H9 (cell line): ENCODE data around the gene IMMP2L. TPM values are rescaled to one million over a fixed set of nuclear protein-coding genes. Genes with fewer than 3 reads are reported as not detected.

Experiments used
- DNase-seq: peaks from one replicate; pipeline ENCODE4 v3.0.0-alpha.2; 2017
- H2AFZ ChIP-seq: one replicate; pipeline ENCODE4 v1.6.1; 2013; ENCODE audit warnings: mild to moderate bottlenecking, low read length, control low read depth, moderate library complexity
- H2AK5ac ChIP-seq: 2 replicates; pipeline ENCODE4 v1.6.1; 2013; ENCODE audit warnings: low read length, control low read depth, mixed read lengths; ENCODE audit not compliant: insufficient read length
- H2BK120ac ChIP-seq: one replicate; pipeline ENCODE4 v1.6.1; 2013; ENCODE audit warnings: low read depth, mild to moderate bottlenecking, low read length, control low read depth, inconsistent platforms; ENCODE audit not compliant: poor library complexity, severe bottlenecking
- H2BK12ac ChIP-seq: 2 replicates; pipeline ENCODE4 v1.6.1; 2013; ENCODE audit warnings: low read length, control low read depth, mixed read lengths, low read depth; ENCODE audit not compliant: insufficient read length
- H2BK15ac ChIP-seq: 2 replicates; pipeline ENCODE4 v1.6.1; 2013; ENCODE audit warnings: low read depth, low read length, control low read depth
- H2BK20ac ChIP-seq: one replicate; pipeline ENCODE4 v1.6.1; 2013; ENCODE audit warnings: low read depth, mild to moderate bottlenecking, low read length, control low read depth, inconsistent platforms; ENCODE audit not compliant: poor library complexity, severe bottlenecking
- H2BK5ac ChIP-seq: 2 replicates; pipeline ENCODE4 v1.6.1; 2013; ENCODE audit warnings: low read length, control low read depth, mixed read lengths; ENCODE audit not compliant: insufficient read length
- H3K14ac ChIP-seq: 2 replicates; pipeline ENCODE4 v1.6.1; 2013; ENCODE audit warnings: low read length, control low read depth; ENCODE audit not compliant: insufficient read depth
- H3K18ac ChIP-seq: 2 replicates; pipeline ENCODE4 v1.6.1; 2013; ENCODE audit warnings: low read depth, mild to moderate bottlenecking, mixed read lengths, low read length, control low read depth; ENCODE audit not compliant: insufficient read length
- H3K23ac ChIP-seq: 2 replicates; pipeline ENCODE4 v1.6.1; 2013; ENCODE audit warnings: low read length, control low read depth, mixed read lengths, low read depth; ENCODE audit not compliant: insufficient read length
- H3K23me2 ChIP-seq: 2 replicates; pipeline ENCODE4 v1.6.1; 2013; ENCODE audit warnings: low read depth, mild to moderate bottlenecking, mixed read lengths, low read length, control low read depth; ENCODE audit not compliant: insufficient read length, poor library complexity, severe bottlenecking
- H3K27ac ChIP-seq: 2 replicates; pipeline ENCODE4 v1.5.1; 2013; ENCODE audit warnings: low read length, control low read depth, mixed read lengths, low read depth; ENCODE audit not compliant: insufficient read length
- H3K27me3 ChIP-seq: 2 replicates; pipeline ENCODE4 v1.6.1; 2013; ENCODE audit warnings: low read length, control low read depth, inconsistent platforms; ENCODE audit not compliant: insufficient read depth
- H3K4ac ChIP-seq: 2 replicates; pipeline ENCODE4 v1.6.1; 2013; ENCODE audit warnings: low read depth, mild to moderate bottlenecking, control low read depth, inconsistent platforms, low read length, moderate library complexity
- H3K4me1 ChIP-seq: 2 replicates; pipeline ENCODE4 v1.6.1; 2013; ENCODE audit warnings: low read length, control low read depth, inconsistent platforms; ENCODE audit not compliant: insufficient read depth
- H3K4me2 ChIP-seq: 2 replicates; pipeline ENCODE4 v1.6.1; 2013; ENCODE audit warnings: low read length, control low read depth, mixed read lengths; ENCODE audit not compliant: insufficient read length, insufficient read depth
- H3K56ac ChIP-seq: 2 replicates; pipeline ENCODE4 v1.6.1; 2013; ENCODE audit warnings: low read depth, mild to moderate bottlenecking, mixed read lengths, low read length, control low read depth; ENCODE audit not compliant: insufficient read length
- H3K79me1 ChIP-seq: 2 replicates; pipeline ENCODE4 v1.6.1; 2013; ENCODE audit warnings: low read depth, mild to moderate bottlenecking, moderate library complexity, low read length, control low read depth, inconsistent platforms; ENCODE audit not compliant: insufficient read depth, poor library complexity, severe bottlenecking
- H3K79me2 ChIP-seq: 2 replicates; pipeline ENCODE4 v1.6.1; 2013; ENCODE audit warnings: low read length, control low read depth, inconsistent platforms; ENCODE audit not compliant: insufficient read depth
- H3K9ac ChIP-seq: 2 replicates; pipeline ENCODE4 v1.6.1; 2013; ENCODE audit warnings: low read length, control low read depth, mixed read lengths; ENCODE audit not compliant: insufficient read length; ENCODE audit errors: extremely low read depth
- H3K9me3 ChIP-seq: one replicate; pipeline ENCODE4 v1.6.1; 2013; ENCODE audit warnings: low read depth, low read length, inconsistent platforms; ENCODE audit not compliant: control insufficient read depth
- H3T11ph ChIP-seq: one replicate; pipeline ENCODE4 v1.6.1; 2013; ENCODE audit warnings: mild to moderate bottlenecking, low read length, control low read depth, inconsistent platforms
- H4K20me1 ChIP-seq: one replicate; pipeline ENCODE4 v1.6.1; 2013; ENCODE audit not compliant: control insufficient read depth, insufficient read length, insufficient read depth
- H4K5ac ChIP-seq: 2 replicates; pipeline ENCODE4 v1.6.1; 2013; ENCODE audit warnings: low read depth, mild to moderate bottlenecking, mixed read lengths, low read length, control low read depth; ENCODE audit not compliant: insufficient read length
- H4K8ac ChIP-seq: replicated peaks from 2 replicates; pipeline ENCODE4 v1.6.1; 2013; ENCODE audit warnings: low read length, control low read depth, mixed read lengths, low read depth; ENCODE audit not compliant: insufficient read length
- H4K91ac ChIP-seq: 2 replicates; pipeline ENCODE4 v1.6.1; 2013; ENCODE audit warnings: low read depth, mild to moderate bottlenecking, moderate library complexity, mixed read lengths, low read length, control low read depth; ENCODE audit not compliant: insufficient read length
- H3K27ac Mint-ChIP-seq, 3 experiments: 2 replicates in 2 of 3; 3 replicates in 1 of 3; pipeline ENCODE4 v1.8.0; 2020 to 2021; ENCODE audit warnings: mixed read lengths in 3 of 3, mild to moderate bottlenecking in 1 of 3, moderate library complexity in 1 of 3
- H3K27me3 Mint-ChIP-seq: 2 replicates; pipeline ENCODE4 v1.8.0; 2021; ENCODE audit warnings: low read depth, mild to moderate bottlenecking, moderate library complexity, mixed read lengths
- H3K36me3 Mint-ChIP-seq, 3 experiments: 2 replicates in 2 of 3; 3 replicates in 1 of 3; pipeline ENCODE4 v1.8.0; 2020 to 2021; ENCODE audit warnings: low read depth in 3 of 3, mixed read lengths in 3 of 3; ENCODE audit not compliant: insufficient read depth in 1 of 3
- H3K4me1 Mint-ChIP-seq, 2 experiments: 2 replicates each; pipeline ENCODE4 v1.8.0; 2020; ENCODE audit warnings: mixed read lengths in 2 of 2
- H3K4me3 Mint-ChIP-seq, 2 experiments: 2 replicates in 1 of 2; 3 replicates in 1 of 2; pipeline ENCODE4 v1.8.0; 2020 to 2021; ENCODE audit warnings: mild to moderate bottlenecking in 2 of 2, mixed read lengths in 2 of 2, moderate library complexity in 1 of 2
- H3K9me3 Mint-ChIP-seq, 2 experiments: 2 replicates in 1 of 2; 3 replicates in 1 of 2; pipeline ENCODE4 v1.8.0; 2020; ENCODE audit warnings: mild to moderate bottlenecking in 2 of 2, mixed read lengths in 2 of 2, moderate library complexity in 1 of 2
- WGBS: extraction: QIAGEN DNeasy Blood & Tissue Kit; methylation state at CpG from one replicate; pipeline ENCODE4 v1.1.7; 2013; ENCODE audit warnings: missing lambda C conversion rate, low lambda C conversion rate, mixed read lengths; ENCODE audit not compliant: insufficient read length; ENCODE audit errors: extremely low coverage; 5-methylcytosine and 5-hydroxymethylcytosine counted together
- total RNA-seq: library from RNA; stranded (reverse); gene quantifications from 2 replicates; pipeline ENCODE4 v1.2.1, GENCODE V29; 2021
- TF ChIP-seq, protein P1 (sequence below): fragments of 200-600 bp; sonication (generic); conservative IDR thresholded peaks from 3 replicates; pipeline ENCODE4 v1.8.0; 2021; ENCODE audit warnings: antibody characterized with exemption, mild to moderate bottlenecking

Gene IMMP2L
- total RNA-seq, 1 experiment from 2014 or later = 14.7 TPM

- no peak overlapping the region for H3K4ac ChIP-seq
- peaks cover 24 to 33% of the 10 kb centered on the region in 2 experiments for H3K4me1 Mint-ChIP-seq
- H2AFZ ChIP-seq = no peak overlapping the region
- H2BK15ac ChIP-seq = no peak overlapping the region
- H3K36me3 Mint-ChIP-seq = peaks cover 0 to 5% (median 2%) of the 10 kb centered on the region in 3 experiments; a peak in 4 of 7 replicates
- no peak for DNase-seq
- H4K91ac ChIP-seq = no peak overlapping the region
- no peak overlapping the region for H2BK120ac ChIP-seq
- no peak overlapping the region for H3K56ac ChIP-seq
- no peak overlapping the region for H4K5ac ChIP-seq
- no peak overlapping the region for H3K14ac ChIP-seq
- peak overlapping the region; percentile 70 to 95 (median 91); a peak in 6 of 7 replicates for H3K27ac Mint-ChIP-seq
- H3K9ac ChIP-seq = no peak overlapping the region
- H3K27ac ChIP-seq = no peak overlapping the region
- H3K27me3 Mint-ChIP-seq = no peaks in the 10 kb centered on the region
- H3K27me3 ChIP-seq = no peaks in the 10 kb centered on the region
- H3K23ac ChIP-seq = no peak overlapping the region
- H3K23me2 ChIP-seq = no peaks in the 10 kb centered on the region
- H3K9me3 Mint-ChIP-seq = peaks cover 0 to 4% of the 10 kb centered on the region in 2 experiments; a peak in 1 of 5 replicates
- H2BK20ac ChIP-seq = no peak overlapping the region
- no peaks in the 10 kb centered on the region; the same call in 1 of the 2 replicates for H3K4me1 ChIP-seq
- no peaks in the 10 kb centered on the region for H3K9me3 ChIP-seq
- H3K79me2 ChIP-seq = no peaks in the 10 kb centered on the region
- no peak overlapping the region for H4K8ac ChIP-seq
- H3K18ac ChIP-seq = no peak overlapping the region
- H3K4me2 ChIP-seq = no peak overlapping the region
- H2BK12ac ChIP-seq = no peak overlapping the region
- no peaks in the 10 kb centered on the region for H3K79me1 ChIP-seq
- WGBS = no CpG with 5 or more reads among the region's 3 CpGs
- H2BK5ac ChIP-seq = no peak overlapping the region
- TF ChIP-seq, protein P1, sequence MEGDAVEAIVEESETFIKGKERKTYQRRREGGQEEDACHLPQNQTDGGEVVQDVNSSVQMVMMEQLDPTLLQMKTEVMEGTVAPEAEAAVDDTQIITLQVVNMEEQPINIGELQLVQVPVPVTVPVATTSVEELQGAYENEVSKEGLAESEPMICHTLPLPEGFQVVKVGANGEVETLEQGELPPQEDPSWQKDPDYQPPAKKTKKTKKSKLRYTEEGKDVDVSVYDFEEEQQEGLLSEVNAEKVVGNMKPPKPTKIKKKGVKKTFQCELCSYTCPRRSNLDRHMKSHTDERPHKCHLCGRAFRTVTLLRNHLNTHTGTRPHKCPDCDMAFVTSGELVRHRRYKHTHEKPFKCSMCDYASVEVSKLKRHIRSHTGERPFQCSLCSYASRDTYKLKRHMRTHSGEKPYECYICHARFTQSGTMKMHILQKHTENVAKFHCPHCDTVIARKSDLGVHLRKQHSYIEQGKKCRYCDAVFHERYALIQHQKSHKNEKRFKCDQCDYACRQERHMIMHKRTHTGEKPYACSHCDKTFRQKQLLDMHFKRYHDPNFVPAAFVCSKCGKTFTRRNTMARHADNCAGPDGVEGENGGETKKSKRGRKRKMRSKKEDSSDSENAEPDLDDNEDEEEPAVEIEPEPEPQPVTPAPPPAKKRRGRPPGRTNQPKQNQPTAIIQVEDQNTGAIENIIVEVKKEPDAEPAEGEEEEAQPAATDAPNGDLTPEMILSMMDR = no peak
- no peak overlapping the region for H3K4me3 Mint-ChIP-seq
- no peak overlapping the region for H3T11ph ChIP-seq
- H4K20me1 ChIP-seq = no peaks in the 10 kb centered on the region
- no peak overlapping the region for H2AK5ac ChIP-seq
Measured at GRCh38 chr7:110856704-110857103, 705.6 kb downstream of the IMMP2L start.
